GM21447 (cell line): ENCODE results near the gene CDC123.
"Not testable (repeated sequence)": the region's sequence is repeated elsewhere in the genome, so short reads cannot be mapped to it uniquely, and the experiment has no call there.

Experiments
- ATAC-seq: cut with Tn5 transposase; IDR thresholded peaks from one replicate; pipeline ENCODE4 v1.9.1; 2021; ENCODE audit not compliant: unreplicated experiment

Gene CDC123

DNA sequence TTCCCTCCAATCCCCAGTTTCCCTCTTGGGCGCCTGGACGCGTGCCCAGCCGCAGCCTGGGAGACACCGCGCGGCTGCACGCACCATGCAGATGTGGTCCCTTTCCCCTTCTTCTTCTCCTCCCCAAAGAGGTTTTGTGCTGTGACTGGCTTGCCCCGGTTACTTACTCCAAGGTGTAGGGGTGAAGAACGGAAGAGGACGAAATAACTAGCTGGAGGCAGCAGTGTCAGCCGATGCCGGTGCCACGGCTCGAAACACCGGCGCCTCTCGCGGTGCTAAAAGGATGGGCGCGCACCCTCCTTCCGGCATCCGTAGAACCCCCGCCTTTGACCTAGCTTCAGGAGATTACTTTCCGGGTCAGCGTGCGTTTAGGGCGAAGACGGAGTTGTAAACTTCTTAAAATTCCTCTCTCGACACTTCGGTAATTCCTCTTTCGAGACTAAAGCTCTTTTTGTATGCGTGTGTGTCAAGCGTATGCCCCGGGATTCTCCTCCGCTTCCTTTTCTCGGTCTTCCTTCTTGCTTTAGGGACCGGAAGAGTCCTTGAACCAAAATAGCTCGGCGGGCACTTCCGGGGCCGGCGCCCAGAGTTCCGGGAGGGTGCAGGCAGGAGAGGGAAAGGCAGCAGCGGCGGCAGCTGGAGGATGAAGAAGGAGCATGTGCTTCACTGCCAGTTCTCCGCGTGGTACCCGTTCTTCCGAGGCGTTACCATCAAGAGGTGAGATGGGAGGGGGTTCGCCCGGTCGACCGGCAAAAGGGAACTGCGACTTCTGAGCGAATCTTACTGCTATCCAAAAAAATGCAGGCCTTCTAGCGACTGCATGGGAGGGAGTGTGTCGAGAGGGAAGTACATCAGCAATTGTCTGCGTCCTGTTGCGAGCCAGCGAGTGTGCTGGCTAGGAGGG is at the start of gene CDC123, which contains the start of gene NUDT5:
TSS of gene CDC123 (plus strand) at position 586 of the 904 bp plus-strand sequence. CDS start at position 644, 58 bp downstream.
TSS of gene NUDT5 (minus strand) at position 289 of the 904 bp plus-strand sequence. CDS start 9,600 bp downstream, outside the sequence.
- ATAC-seq = peak; percentile 85

DNA sequence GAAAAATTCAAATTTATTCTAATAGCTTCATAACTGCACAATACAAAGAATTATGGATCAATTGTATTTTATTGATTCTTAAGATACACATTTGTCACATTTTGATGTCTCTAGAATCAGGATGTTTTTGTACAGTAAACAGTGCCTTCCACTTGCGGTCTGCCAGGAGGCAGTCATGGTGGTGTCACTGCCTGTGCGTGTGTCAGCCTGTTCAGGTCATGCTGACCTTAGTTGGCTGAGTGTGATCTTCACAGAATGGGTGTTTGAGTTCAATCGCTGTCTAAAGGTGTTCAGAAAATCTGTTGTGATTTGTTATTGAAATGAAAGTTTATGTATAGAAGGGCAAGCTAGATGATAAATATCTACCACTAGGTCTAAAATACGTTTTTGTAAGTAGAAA is 45.8 kb upstream of the CDC123 start:
- ATAC-seq = no peak

DNA sequence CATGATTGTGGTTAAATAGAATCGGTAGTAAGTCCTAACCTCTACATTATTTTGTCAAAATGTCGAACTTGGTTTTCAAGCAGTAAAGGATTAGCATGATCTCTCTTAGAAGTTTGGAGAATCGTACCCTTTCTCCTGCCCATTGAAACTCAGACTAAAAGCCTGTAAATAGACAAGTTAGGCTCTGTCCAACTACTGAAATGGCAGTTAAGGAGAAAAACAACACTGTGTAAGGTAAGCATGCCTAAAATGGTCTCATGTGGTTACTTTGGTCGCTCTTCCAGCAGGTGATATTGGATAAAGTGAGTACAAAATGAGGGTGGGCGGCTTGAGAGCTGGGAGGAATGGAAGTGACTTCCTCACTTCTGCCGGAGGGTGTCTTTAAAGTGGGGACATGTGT is 41.5 kb upstream of the CDC123 start:
- ATAC-seq = no peak

- ATAC-seq = no peak
These were observed 39.4 kb upstream of the CDC123 start for GRCh38 chr10:12156367-12157123.

- ATAC-seq = no peak
These were observed 37.9 kb upstream of the CDC123 start for GRCh38 chr10:12158111-12158510.

DNA sequence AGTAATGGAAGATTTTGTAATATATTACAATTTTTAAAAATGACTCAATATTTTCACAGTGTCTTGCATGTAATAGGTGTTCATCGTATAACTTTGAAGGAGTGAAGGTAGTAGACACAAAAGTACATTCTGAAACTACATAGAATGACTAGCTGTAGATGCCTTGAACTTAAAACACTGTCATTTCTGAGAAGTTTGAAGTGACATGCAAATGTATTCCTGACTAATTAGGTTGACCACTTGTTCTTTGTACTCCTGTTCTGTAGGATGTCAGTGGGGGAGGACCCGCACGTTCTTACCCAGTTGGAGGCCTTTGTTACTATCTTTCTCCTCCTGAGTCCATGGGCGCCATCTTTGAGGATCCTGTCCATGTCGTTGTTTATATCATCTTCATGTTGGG is 35.3 kb upstream of the CDC123 start:
- ATAC-seq = no peak

DNA sequence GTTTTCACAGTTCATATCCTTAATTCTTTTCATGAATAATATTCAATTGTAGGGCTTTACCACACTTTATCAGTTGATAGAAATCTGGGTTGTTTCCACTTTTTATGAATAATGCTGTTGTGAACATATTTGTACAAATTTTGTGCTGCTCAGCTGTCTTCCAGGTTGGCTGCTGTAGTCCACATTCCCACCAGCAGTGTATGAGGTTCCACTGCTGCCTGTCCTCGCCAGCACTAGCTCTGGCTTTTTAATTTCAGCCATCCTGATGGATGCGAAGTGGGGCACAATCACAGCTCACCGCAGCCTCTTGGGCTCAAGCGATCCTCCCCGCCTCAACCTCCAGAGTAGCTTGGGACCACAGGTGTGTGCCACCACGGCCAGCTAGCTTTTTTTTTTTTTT is 33.1 kb upstream of the CDC123 start:
- ATAC-seq = no peak

DNA sequence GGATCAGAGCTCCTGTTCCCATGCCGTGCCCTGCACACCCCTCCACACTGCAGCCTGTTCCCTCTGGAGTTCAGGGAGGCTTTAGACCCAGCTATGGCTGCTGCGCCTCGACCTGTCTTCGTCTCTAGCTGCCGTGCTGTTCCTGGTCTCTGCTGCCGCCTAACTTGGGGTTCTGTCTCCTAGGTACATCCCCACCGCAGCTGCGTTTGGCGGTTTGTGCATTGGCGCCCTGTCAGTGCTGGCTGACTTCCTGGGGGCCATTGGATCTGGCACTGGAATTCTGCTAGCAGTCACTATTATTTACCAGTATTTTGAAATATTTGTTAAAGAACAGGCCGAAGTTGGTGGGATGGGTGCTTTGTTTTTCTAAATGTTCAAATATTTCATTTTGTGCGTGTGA is 31.9 kb upstream of the CDC123 start:
- no peak for ATAC-seq

- no peak for ATAC-seq
These were observed 31.0 kb upstream of the CDC123 start for GRCh38 chr10:12165036-12165435.

GRCh38 chr10:12165999-12166775 is 29.8 kb upstream of the CDC123 start:
- ATAC-seq = no peak

GRCh38 chr10:12171512-12171911 is 24.5 kb upstream of the CDC123 start:
- ATAC-seq = not testable (repeated sequence)

DNA sequence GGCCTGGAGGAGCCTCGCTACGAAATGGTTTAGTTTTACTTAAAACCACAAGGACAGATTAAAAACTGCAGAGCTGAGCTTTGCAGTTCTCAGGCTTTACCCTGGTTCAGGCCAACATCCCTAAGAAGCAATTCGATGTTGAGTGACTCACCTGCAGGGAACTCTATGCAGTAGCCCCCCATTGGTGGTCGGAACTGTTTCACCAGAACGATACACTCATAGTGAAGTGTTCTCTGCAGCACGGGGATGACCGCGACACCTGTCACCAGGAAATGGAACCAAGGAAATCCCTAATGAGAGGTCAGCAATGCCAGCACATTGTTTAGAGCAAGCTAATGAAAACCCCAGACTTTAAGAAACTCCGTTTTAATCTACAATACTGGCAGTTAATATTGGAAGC is 18.3 kb upstream of the CDC123 start:
- no peak for ATAC-seq

GRCh38 chr10:12179606-12180170 is 16.3 kb upstream of the CDC123 start:
- no peak for ATAC-seq

DNA sequence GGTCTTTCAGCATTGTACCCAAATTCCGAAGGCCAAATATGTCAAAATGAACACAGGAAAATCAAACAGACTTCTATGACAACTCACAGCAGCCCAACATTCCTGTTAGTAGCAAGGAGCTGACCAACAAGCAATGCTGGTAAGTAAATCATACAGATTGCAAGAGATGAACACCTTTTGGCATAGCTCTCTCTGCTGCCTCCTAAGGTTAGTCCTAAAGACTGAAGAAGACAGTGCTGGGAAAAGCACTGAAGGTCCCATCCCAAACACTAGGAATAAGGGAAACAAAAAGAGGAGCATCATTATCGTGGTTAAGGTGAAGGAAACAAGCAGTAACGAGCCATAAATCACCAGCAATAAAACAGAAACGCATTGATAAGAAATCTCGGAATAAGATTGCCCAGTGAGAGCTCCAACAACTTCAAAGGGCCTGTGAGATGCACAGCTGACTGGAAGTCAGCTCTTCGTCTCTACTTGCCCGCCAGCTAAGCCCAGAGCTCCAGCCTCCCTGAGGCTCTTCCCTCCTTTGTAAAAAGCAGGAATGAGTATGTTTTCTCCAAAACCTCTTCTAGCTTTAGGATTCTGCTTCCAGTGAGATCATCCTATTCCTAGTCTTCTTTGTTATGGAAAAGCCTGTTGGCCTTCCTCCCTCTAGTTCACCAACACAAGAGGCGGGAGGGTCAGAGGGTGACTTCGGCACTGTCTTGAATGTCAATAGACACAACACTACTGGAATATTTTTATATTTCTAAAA is 15.6 kb upstream of the CDC123 start:
- ATAC-seq = no peak

GRCh38 chr10:12181065-12181775 is 14.8 kb upstream of the CDC123 start:
- ATAC-seq = peak; percentile 87

- ATAC-seq = no peak
These were observed 11.8 kb upstream of the CDC123 start for GRCh38 chr10:12184165-12184564.

DNA sequence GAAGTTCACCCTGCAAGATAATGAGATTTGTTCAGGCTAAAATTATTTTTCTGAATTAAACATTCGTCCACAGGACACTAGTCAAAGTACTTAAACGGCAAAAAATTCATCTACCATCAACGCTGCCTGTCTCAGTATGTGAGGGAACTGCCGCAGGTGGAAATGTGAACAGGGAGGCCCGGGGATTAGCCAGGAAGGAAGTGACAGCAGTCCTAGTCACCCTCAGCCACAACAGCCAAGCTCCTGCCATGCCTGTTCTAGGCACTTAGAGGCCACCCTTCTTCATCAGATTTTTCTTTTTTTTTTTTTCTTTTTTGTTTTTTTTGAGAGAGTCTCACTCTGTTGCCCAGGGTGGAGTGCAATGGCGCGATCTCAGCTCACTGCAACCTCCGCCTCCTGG is 9.7 kb upstream of the CDC123 start:
- ATAC-seq = no peak

DNA sequence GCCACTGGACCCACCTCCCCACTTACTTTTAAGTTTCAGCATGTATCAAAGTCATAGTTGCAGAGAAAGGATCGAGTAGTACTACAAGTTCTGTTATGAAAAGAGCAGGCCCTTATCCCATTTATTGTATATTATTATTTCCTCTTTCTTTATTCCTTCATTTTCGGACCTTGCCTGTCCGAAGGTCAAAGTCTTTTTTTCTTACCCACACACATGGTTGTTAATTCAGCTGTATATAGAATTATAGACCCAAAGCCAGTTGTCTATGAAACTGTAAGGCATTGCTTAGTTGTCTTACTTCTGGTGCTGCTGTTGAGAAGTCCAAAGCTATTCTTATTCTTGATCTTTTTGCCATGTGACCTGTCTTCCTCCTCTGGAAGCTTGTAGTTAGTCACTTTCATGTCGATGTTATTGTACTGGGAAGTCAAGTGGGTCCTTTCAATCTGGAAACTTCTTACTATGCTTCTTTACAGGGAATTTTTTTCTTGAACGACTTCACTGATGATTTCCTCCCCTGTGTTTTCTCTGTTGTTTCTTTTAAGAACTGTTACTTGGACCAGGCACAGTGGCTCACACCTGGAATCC is 8.6 kb upstream of the CDC123 start:
- no peak for ATAC-seq

- ATAC-seq = no peak
These were observed 7.3 kb upstream of the CDC123 start for GRCh38 chr10:12188656-12189055.
